Aorta (tissue), 5 donors: ENCODE results near the gene NEK4. TPM values are rescaled to one million over a fixed set of nuclear protein-coding genes. Genes with fewer than 3 reads are reported as not detected.
A peak's percentile ranks its signal among the peaks of the same experiment; 100 is the strongest.

Experiments used
- ATAC-seq: fragments of 200-7000 bp; cut with Tn5 transposase; one replicate; pipeline ENCODE4 v1.9.1; 2022; ENCODE audit warnings: moderate library complexity; ENCODE audit not compliant: low FRiP score
- DNase-seq, 2 donors: peaks; one replicate each; pipeline ENCODE4 v3.0.0-alpha.2; 2020
- H3K27ac ChIP-seq, 2 donors: one replicate each; pipeline ENCODE4 v1.5.1; 2013; ENCODE audit warnings: low read length in 2 of 2, mild to moderate bottlenecking in 2 of 2, moderate library complexity in 2 of 2, control low read depth in 1 of 2, inconsistent platforms in 1 of 2, low read depth in 1 of 2
- H3K27me3 ChIP-seq, 2 donors: one replicate each; pipeline ENCODE4 v1.6.1; 2013; ENCODE audit warnings: control low read depth in 1 of 2, low read length in 1 of 2, mild to moderate bottlenecking in 1 of 2, moderate library complexity in 1 of 2; ENCODE audit not compliant: insufficient read depth in 2 of 2, control insufficient read depth in 1 of 2
- H3K36me3 ChIP-seq, 2 donors: one replicate each; pipeline ENCODE4 v1.6.1; 2013; ENCODE audit warnings: control low read depth in 1 of 2, low read length in 1 of 2, mild to moderate bottlenecking in 1 of 2; ENCODE audit not compliant: insufficient read depth in 2 of 2, control insufficient read depth in 1 of 2
- H3K4me1 ChIP-seq, 2 donors: one replicate each; pipeline ENCODE4 v1.6.1; 2013; ENCODE audit warnings: low read length in 2 of 2, control low read depth in 1 of 2, mild to moderate bottlenecking in 1 of 2, moderate library complexity in 1 of 2; ENCODE audit not compliant: insufficient read depth in 2 of 2, control insufficient read depth in 1 of 2
- H3K4me3 ChIP-seq, 2 donors: one replicate each; pipeline ENCODE4 v1.5.1; 2013; ENCODE audit warnings: low read length in 2 of 2, control low read depth in 1 of 2, mild to moderate bottlenecking in 1 of 2
- H3K9me3 ChIP-seq: one replicate; pipeline ENCODE4 v1.6.1; 2013; ENCODE audit warnings: mild to moderate bottlenecking, low read length; ENCODE audit not compliant: control insufficient read depth
- WGBS, 2 donors: extraction: QIAGEN DNeasy Blood & Tissue Kit; methylation state at CpG; one replicate each; pipeline ENCODE4 v1.1.7; 2013; 5-methylcytosine and 5-hydroxymethylcytosine counted together
- intact Hi-C, 2 donors: fragments of 100-400 bp; cut with DNase I; formaldehyde crosslinking; loops; one replicate each; pipeline versions ENCODE4 v1.14.2 to v1.15.0; 2022
- polyA plus RNA-seq, 2 donors: library from polyadenylated mRNA; stranded (reverse); fragments of 200-250 nt; gene quantifications; one replicate each; pipeline ENCODE4 v1.2.3, GENCODE V29; 2013
- total RNA-seq, 2 donors: library from RNA; stranded (reverse); fragmentation: NEBNext Ultra II Directional; extraction: Animal tissue kit (Norgen Biotek cat#: 25700); gene quantifications; one replicate each; pipeline ENCODE4 v1.2.1, GENCODE V29; 2021
- donor health status: healthy with polysubstance abuse.
- donor health status: Bipolar disorder and iron deficiency.
- donor health status: DM: no; HTN: no; CAD: no.
- donor health status: DM: no; HTN: no; CAD: no.
- donor health status: DM: yes; HTN: yes; CAD: no.

Gene NEK4
- total and polyA plus RNA-seq, 4 donors = 8.0 to 22.1 (median 15.1) TPM

GRCh38 chr3:52694528-52695189, 76.1 kb downstream of the NEK4 start:
- Histone ChIP-seq H3K27me3 (no peaks in the 10 kb centered on the region), H3K27ac (no peak overlapping the region), H3K4me1 (no peaks in the 10 kb centered on the region), H3K36me3 (peaks cover 15 to 26% of the 10 kb centered on the region in 2 donors), H3K9me3 (no peaks in the 10 kb centered on the region), H3K4me3 (no peak overlapping the region)
- intact Hi-C loops = no loop called here
- DNase-seq (no peak), ATAC-seq (no peak)
- WGBS, 2 donors = 59 to 61% methylated on average over 7 of the region's 7 CpGs

DNA sequence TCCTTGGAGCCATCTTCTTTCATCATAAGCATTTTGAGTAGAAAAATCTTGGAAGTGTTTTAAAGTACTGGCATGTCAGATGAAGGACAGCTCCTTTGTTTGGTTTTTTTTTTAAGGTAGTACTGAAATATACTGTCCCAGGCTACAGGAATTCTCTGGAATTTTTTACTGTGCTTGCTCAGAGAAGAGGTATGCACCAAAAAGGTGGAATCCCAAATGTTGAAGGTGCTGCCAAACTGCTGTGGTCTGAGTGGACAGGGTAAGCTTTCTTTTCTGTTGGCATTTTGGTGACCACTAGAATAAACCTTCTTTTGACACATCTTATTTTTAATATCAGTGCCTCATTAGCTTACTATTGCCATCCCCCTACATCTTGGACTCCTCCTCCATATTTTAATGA, 77.7 kb downstream of the NEK4 start:
- Histone ChIP-seq H3K4me1 (no peaks in the 10 kb centered on the region), H3K27me3 (no peaks in the 10 kb centered on the region), H3K9me3 (no peaks in the 10 kb centered on the region), H3K4me3 (no peak overlapping the region), H3K27ac (no peak overlapping the region), H3K36me3 (peaks cover 19 to 26% of the 10 kb centered on the region in 2 donors)
- intact Hi-C loops = no loop called here
- ATAC-seq = no peak
- DNase-seq = no peak

GRCh38 chr3:52690560-52690959, 80.2 kb downstream of the NEK4 start:
- Histone ChIP-seq H3K9me3 (no peaks in the 10 kb centered on the region), H3K4me1 (no peaks in the 10 kb centered on the region), H3K36me3 (peaks cover 15 to 18% of the 10 kb centered on the region in 2 donors), H3K27ac (no peak overlapping the region), H3K4me3 (no peak overlapping the region), H3K27me3 (no peaks in the 10 kb centered on the region)
- intact Hi-C loops = no loop called here
- WGBS, 2 donors = 81 to 88% methylated on average over 2 of the region's 2 CpGs
- ATAC-seq = no peak
- no peak for DNase-seq

DNA sequence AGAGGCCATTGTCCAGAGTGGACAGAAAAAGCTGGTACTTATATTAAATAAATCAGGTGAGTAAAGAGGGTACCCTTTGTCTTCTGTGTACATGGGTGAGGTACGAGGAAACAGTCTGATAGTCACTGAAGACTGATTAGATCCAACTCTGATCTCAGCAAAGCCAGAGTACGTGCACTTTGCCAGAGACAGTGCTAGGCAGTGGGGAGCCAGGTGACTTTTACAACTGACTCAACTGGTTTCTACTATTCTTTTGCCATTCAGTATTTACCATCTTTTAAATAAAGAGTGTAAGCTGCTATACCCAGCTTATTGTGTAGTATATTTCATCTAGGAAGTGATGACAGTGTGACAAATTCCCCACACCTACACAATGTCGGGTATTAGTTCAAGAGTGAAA, 81.6 kb downstream of the NEK4 start:
- H3K36me3 ChIP-seq = peaks cover 13% of the 10 kb centered on the region in 2 donors
- DNase-seq (no peak), ATAC-seq (no peak)
- H3K4me1 ChIP-seq = no peaks in the 10 kb centered on the region
- H3K27ac ChIP-seq = no peak overlapping the region
- intact Hi-C loops = no loop called here
- no peaks in the 10 kb centered on the region for H3K9me3 ChIP-seq
- 79 to 80% methylated on average over 3 of the region's 3 CpGs for WGBS, 2 donors
- no peaks in the 10 kb centered on the region for H3K27me3 ChIP-seq
- H3K4me3 ChIP-seq = no peak overlapping the region

DNA sequence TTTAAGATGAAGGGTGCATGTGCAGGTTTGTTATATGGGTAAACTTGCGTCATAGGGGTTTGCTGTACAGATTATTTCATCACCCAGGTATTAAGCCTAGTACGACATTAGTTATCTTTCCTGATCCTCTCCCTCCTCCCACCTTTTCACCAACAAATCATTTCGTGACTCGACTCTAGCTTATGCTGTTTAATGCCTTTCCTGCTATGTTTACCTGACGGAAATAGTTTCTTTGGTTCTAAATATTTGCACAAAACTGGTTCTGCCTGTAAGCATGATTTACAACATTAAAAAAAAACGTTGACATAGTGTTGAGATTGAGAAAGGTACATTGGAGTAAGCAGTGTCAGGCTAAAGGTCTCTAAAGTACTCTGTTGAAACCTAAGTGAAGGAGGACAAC, 82.5 kb downstream of the NEK4 start:
- no peak for ATAC-seq
- intact Hi-C loops = no loop called here
- WGBS, 2 donors = 74 to 75% methylated on average over 6 of the region's 6 CpGs

GRCh38 chr3:52685709-52686691, 84.7 kb downstream of the NEK4 start, which contains the start of the genes GNL3 and PBRM1:
GNL3 (plus strand) TSS chr3:52686032; CDS start chr3:52686093, 61 bp downstream.
PBRM1 (minus strand) TSS chr3:52685913.
- Histone ChIP-seq H3K27me3 (no peaks in the 10 kb centered on the region), H3K36me3 (peaks cover 3 to 7% of the 10 kb centered on the region in 2 donors), H3K9me3 (no peaks in the 10 kb centered on the region), H3K4me1 (peaks cover 0 to 3% of the 10 kb centered on the region in 2 donors), H3K27ac (peak within 1 kb of the TSS; percentile 72 to 92), H3K4me3 (peak within 1 kb of the TSS; percentile 62 to 86)
- peak; percentile 98 for ATAC-seq
- peak; percentile 97 to 98 for DNase-seq
- 0 to 1% methylated on average over 67 to 82 of the region's 82 CpGs for WGBS, 2 donors
- intact Hi-C loops = no loop called here

More for the DNA sequence above, 82.5 kb downstream of the NEK4 start:
- Histone ChIP-seq H3K36me3 (peaks cover 10% of the 10 kb centered on the region in 2 donors), H3K4me1 (no peaks in the 10 kb centered on the region), H3K27me3 (no peaks in the 10 kb centered on the region), H3K9me3 (no peaks in the 10 kb centered on the region), H3K27ac (no peak overlapping the region), H3K4me3 (no peak overlapping the region)
- DNase-seq = no peak

DNA sequence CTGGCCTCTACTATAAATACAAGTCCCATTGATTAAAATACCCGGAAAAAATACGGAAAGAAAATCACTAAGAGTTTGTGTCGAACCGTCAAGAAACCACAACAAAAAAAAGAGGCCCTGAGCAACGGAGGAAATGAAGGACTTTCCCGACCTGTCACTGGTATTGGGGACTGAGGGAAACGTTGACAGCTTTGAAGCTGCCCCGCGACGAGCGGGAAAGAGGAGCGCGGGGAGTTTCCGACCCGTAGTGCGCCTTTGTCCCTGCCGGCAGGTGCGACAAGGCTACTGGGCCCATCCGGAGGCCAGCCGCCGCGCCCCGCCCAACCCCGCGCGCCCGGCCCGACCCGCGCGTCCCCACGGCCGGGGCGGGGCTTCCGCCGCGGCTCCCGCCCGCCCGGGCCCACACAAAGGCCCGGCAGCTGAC, 85.4 kb downstream of the NEK4 start:
- WGBS, 2 donors = 0 to 1% methylated on average over 20 to 41 of the region's 41 CpGs
- peak overlapping the region; percentile 72 to 92 for H3K27ac ChIP-seq
- no peaks in the 10 kb centered on the region for H3K27me3 ChIP-seq
- intact Hi-C loops = no loop called here
- DNase-seq (peak; percentile 84 to 91), ATAC-seq (peak; percentile 93)
- peaks cover 3 to 7% of the 10 kb centered on the region in 2 donors for H3K36me3 ChIP-seq
- H3K4me1 ChIP-seq = peaks cover 0 to 3% of the 10 kb centered on the region in 2 donors
- peak overlapping the region; percentile 62 to 86 for H3K4me3 ChIP-seq
- no peaks in the 10 kb centered on the region for H3K9me3 ChIP-seq

GRCh38 chr3:52684184-52684583, 86.6 kb downstream of the NEK4 start:
- Histone ChIP-seq H3K36me3 (peaks cover 0 to 7% of the 10 kb centered on the region in 2 donors), H3K9me3 (no peaks in the 10 kb centered on the region), H3K4me1 (peaks cover 0 to 3% of the 10 kb centered on the region in 2 donors), H3K4me3 (no peak overlapping the region), H3K27me3 (no peaks in the 10 kb centered on the region), H3K27ac (no peak overlapping the region)
- ATAC-seq (no peak), DNase-seq (no peak)
- intact Hi-C loops = loop anchor here in 1 of 2 donors (5.0 kb wide), 1 partner anchor 213 kb away; the partner anchor contains the start of gene STIMATE
- WGBS, 2 donors = 55 to 61% methylated on average over 5 of the region's 5 CpGs
